ENCODE data around the gene CLEC20A. TPM values are rescaled to one million over a fixed set of nuclear protein-coding genes. Genes with fewer than 3 reads are reported as not detected.

CLEC20A gene
- total and polyA plus RNA-seq, 9 of the 15 experiments (the other 6 are each of a cell fraction or from before 2014, with no cell fraction given): not detected

GRCh38 chr1:178495741-178496409 lies 889 bp downstream of the CLEC20A start:
- Histone ChIP-seq H3K27ac (ENCODE audit: extremely low read depth, low read depth, low read length) (no peak overlapping the region), H3K4me3 (no peak overlapping the region), H3K79me2 (ENCODE audit: control insufficient read depth, insufficient read depth, low read length) (no peaks in the 10 kb centered on the region), H3K9ac (ENCODE audit: insufficient read depth in 1 of 2, low read depth in 2 of 2, low read length in 2 of 2) (no peak overlapping the region), H2AFZ (ENCODE audit: low read depth, low read length) (no peak overlapping the region), H3K9me1 (ENCODE audit: control insufficient read depth, insufficient read depth, low read length) (no peaks in the 10 kb centered on the region), H3K36me3 (ENCODE audit: control insufficient read depth, insufficient read depth, low read length) (no peaks in the 10 kb centered on the region), H3K27me3 (ENCODE audit: control insufficient read depth in 2 of 2, insufficient read depth in 2 of 2, low read length in 2 of 2) (peaks cover 48 to 81% of the 10 kb centered on the region in 2 experiments), H4K20me1 (replicated peaks; ENCODE audit: control insufficient read depth, insufficient read depth, low read length) (no peaks in the 10 kb centered on the region; the same call in 1 of the 2 replicates), H3K9me3 (replicated peaks; ENCODE audit: control insufficient read depth, insufficient read depth, low read depth, low read length) (no peaks in the 10 kb centered on the region), H3K4me2 (ENCODE audit: insufficient read depth, low read length) (no peak overlapping the region), H3K4me1 (replicated peaks in 1 of 2; ENCODE audit: control insufficient read depth in 2 of 2, insufficient read depth in 2 of 2, low read length in 2 of 2) (no peaks in the 10 kb centered on the region)
- in situ Hi-C loops (cut with MboI) (no loop called here), intact Hi-C loops (cut with micrococcal nuclease) (no loop called here)
- ChIA-PET POLR2A (interaction anchor here (0.6 kb wide), 2 partner anchors 10 to 52 kb away, joined by 3 read pairs; no protein-coding TSS in a partner anchor), CTCF (ENCODE audit: low intra/inter-chr PET ratio) (no interaction called here)
- 2% methylated on average over 15 of the region's 16 CpGs for WGBS (ENCODE audit: insufficient coverage, low coverage, missing lambda C conversion rate)
- ATAC-seq (no peak), DNase-seq (ENCODE audit: extremely low read depth in 1 of 4, low spot score in 3 of 4) (no peak), FAIRE-seq (no peak)
- BruUV-seq (replicated peaks): no TSS peak
- no peak for TF ChIP-seq ZNF274 (IDR thresholded peaks at IDR 0.05; ENCODE audit: borderline replicate concordance, low read depth, low read length)
- TF ChIP-seq MTA1 (IDR thresholded peaks at IDR 0.05; ENCODE audit: borderline replicate concordance): no peak
- TF ChIP-seq MAFK (IDR thresholded peaks at IDR 0.05; ENCODE audit: low read length): no peak
- no peak for TF ChIP-seq MAFF (IDR thresholded peaks at IDR 0.05; ENCODE audit: low read length)
- no peak for TF ChIP-seq SREBF1 (IDR thresholded peaks at IDR 0.05; ENCODE audit: borderline replicate concordance, low read depth, low read length)
- no peak for TF ChIP-seq RBM15 (IDR thresholded peaks at IDR 0.05; ENCODE audit: insufficient read depth, low read length)
- no peak for TF ChIP-seq ZNF318 (IDR thresholded peaks at IDR 0.05; ENCODE audit: borderline replicate concordance in 1 of 2, low read depth in 1 of 2)
- no peak for TF ChIP-seq HNRNPLL (IDR thresholded peaks at IDR 0.05; ENCODE audit: low read depth, low read length, poor library complexity, severe bottlenecking)
- no peak for TF ChIP-seq FUS (optimal IDR thresholded peaks at IDR 0.05; ENCODE audit: low read depth, low read length)
- TF ChIP-seq CREBBP (IDR thresholded peaks at IDR 0.05; ENCODE audit: low read depth, low read length): no peak
- no peak for TF ChIP-seq ZBED1 (IDR thresholded peaks at IDR 0.05)
- no peak for TF ChIP-seq ZNF79 (CRISPR knock-in tag; IDR thresholded peaks at IDR 0.05; ENCODE audit: low read depth)
- no peak for TF ChIP-seq WHSC1 (IDR thresholded peaks at IDR 0.05; ENCODE audit: low read length)
- no peak for TF ChIP-seq ZNF316 (IDR thresholded peaks at IDR 0.05)

Data from K562 (cell line).